Hepatocyte (in vitro differentiated cells): ENCODE measurements around the gene CASP14.
"Not testable (repeated sequence)": the region's sequence is repeated elsewhere in the genome, so short reads cannot be mapped to it uniquely, and the experiment has no call there.

Experiments
- CTCF ChIP-seq: fragments of 200-600 bp; sonication (generic); IDR thresholded peaks from 2 replicates; pipeline ENCODE4 v1.5.1; 2016; ENCODE audit warnings: antibody characterized with exemption, mild to moderate bottlenecking; ENCODE audit not compliant: poor library complexity
- EZH2 ChIP-seq: fragments of 200-600 bp; sonication (generic); IDR thresholded peaks from 2 replicates; pipeline ENCODE4 v1.6.1; 2016; ENCODE audit warnings: antibody characterized with exemption, mild to moderate bottlenecking, borderline replicate concordance
- EZH2phosphoT487 ChIP-seq: fragments of 200-600 bp; sonication (generic); IDR thresholded peaks from one replicate; pipeline ENCODE4 v1.6.1; 2018; ENCODE audit warnings: antibody characterized with exemption, mild to moderate bottlenecking, low read depth, moderate library complexity; ENCODE audit not compliant: unreplicated experiment, severe bottlenecking

DNA sequence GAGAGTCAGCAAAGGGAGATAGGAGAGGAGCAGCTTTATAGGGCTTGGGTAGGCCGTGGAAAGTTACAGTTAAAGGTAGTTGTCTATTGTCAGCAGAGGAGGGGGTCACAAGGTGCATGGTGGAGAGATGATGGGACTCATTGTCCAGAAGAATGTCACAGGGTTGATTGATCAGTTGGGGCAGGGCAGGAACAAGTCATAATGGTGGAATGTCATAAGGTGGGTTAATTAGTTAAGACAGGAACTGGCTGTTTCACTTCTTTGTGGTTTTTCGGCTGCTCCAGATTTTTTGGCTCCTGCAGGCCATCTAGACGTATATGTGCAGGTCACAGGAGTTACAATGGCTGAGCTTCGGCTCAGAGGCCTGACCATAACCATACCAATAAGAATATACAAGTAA, 21.1 kb downstream of the CASP14 start:
- TF ChIP-seq CTCF, EZH2, EZH2phosphoT487: not testable (repeated sequence)
